ENCODE data around the gene FBXO47.
"Not testable (repeated sequence)": the region's sequence is repeated elsewhere in the genome, so short reads cannot be mapped to it uniquely, and the experiment has no call there.

FBXO47 gene

DNA sequence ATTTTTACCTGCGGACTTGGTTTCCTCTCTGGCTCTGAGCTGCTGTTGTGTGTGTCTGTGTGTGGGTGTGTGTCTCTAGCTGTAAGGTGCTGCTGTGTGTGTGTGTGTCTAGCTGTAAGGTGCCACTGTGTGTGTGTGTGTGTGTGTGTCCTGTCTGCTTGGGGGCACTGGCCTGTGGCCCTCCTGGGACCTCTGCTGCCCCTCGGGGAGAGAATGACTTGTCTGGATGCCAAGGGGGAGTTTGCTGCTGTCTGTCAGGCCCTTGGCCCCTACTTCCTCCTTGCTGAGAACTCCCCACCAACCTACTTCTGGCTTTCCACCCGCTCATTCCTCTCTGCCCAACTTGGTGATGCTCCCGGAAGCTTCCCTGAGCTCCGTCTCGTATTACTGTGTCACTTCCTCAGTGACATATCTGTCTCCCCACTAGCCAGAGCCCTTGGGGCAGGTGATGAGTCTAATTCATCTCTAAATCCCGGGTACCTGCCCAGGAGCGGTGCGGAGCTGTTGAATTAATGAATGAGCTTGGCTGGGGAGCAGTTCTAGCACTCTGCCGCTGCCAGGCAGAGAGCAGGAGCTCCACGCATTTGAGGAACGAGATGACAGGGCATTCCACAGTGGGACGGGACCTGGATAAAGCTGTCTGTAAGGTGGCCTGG, 45.3 kb downstream of the FBXO47 start:
- DNase-seq: no peak

DNA sequence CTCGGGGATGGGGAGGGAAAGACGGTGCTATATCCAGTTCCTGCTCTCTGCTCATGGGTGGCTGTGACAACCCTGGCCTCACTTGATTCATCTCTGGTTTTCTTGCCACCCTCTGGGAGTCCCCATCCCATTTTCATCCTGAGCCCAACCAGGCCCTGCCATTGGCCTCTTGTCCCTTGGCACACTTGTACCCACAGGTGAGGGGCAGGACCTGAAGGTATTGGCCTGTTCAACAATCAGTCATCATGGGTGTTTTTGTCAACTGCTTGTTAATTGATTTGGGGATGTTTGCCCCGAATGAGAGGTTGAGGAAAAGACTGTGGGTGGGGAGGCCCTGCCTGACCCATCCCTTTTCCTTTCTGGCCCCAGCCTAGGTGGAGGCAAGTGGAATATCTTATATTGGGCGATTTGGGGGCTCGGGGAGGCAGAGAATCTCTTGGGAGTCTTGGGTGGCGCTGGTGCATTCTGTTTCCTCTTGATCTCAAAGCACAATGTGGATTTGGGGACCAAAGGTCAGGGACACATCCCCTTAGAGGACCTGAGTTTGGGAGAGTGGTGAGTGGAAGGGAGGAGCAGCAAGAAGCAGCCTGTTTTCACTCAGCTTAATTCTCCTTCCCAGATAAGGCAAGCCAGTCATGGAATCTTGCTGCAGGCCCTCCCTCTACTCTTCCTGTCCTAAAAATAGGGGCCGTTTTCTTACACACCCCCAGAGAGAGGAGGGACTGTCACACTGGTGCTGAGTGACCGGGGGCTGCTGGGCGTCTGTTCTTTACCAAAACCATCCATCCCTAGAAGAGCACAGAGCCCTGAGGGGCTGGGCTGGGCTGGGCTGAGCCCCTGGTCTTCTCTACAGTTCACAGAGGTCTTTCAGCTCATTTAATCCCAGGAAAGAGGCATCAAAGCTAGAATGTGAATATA, 46.6 kb downstream of the FBXO47 start:
- no peak for DNase-seq

DNA sequence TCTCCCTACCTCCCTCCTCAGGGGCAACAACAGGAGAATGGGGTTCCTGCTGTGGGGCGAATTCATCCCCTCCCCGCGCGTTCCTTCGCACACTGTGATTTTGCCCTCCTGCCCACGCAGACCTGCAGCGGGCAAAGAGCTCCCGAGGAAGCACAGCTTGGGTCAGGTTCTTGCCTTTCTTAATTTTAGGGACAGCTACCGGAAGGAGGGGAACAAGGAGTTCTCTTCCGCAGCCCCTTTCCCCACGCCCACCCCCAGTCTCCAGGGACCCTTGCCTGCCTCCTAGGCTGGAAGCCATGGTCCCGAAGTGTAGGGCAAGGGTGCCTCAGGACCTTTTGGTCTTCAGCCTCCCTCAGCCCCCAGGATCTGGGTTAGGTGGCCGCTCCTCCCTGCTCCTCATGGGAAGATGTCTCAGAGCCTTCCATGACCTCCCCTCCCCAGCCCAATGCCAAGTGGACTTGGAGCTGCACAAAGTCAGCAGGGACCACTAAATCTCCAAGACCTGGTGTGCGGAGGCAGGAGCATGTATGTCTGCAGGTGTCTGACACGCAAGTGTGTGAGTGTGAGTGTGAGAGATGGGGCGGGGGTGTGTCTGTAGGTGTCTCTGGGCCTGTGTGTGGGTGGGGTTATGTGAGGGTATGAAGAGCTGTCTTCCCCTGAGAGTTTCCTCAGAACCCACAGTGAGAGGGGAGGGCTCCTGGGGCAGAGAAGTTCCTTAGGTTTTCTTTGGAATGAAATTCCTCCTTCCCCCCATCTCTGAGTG, 47.7 kb downstream of the FBXO47 start:
- DNase-seq: no peak

DNA sequence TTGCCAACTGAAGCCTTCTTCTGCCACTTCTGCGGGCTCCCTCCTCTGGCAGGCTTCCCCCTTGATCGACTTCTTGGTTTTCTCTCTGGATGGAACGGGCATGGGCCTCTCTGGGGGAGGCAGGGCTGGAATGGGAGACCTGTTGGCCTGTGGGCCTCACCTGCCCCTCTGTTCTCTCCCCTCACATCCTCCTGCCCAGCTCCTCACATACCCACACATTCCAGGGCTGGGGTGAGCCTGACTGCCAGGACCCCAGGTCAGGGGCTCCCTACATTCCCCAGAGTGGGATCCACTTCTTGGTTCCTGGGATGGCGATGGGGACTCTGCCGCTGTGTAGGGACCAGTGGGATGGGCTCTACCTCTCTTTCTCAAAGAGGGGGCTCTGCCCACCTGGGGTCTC, 48.3 kb downstream of the FBXO47 start:
- no peak for DNase-seq

DNA sequence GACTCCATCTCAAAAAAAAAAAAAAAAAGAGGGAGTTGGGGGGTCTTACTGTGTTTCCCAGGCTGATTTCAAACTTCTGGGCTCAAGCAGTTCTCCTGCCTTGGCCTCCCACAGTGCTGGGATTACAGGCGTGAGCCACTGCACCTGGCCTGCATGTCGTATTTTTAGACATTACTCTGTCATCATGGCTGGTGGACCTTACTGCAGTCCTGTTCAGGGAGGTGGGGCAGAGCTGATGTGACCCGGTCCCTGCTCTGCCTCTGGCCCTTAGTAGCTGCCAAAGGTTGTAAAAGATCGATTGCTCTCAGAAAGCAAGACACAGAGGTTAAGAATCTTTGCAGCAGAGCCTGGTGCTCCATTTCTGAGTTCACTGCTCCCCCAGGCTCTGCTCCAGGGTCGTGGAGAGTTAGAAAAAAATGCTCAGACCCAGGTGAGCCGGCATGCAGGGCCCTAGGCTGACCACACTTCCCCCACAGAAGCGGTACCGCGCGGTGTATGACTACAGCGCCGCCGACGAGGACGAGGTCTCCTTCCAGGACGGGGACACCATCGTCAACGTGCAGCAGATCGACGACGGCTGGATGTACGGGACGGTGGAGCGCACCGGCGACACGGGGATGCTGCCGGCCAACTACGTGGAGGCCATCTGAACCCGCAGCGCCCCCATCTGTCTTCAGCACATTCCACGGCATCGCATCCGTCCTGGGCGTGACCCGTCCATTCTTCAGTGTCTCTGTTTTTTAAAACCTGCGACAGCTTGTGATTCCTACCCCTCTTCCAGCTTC, 48.9 kb downstream of the FBXO47 start:
- no peak for DNase-seq

DNA sequence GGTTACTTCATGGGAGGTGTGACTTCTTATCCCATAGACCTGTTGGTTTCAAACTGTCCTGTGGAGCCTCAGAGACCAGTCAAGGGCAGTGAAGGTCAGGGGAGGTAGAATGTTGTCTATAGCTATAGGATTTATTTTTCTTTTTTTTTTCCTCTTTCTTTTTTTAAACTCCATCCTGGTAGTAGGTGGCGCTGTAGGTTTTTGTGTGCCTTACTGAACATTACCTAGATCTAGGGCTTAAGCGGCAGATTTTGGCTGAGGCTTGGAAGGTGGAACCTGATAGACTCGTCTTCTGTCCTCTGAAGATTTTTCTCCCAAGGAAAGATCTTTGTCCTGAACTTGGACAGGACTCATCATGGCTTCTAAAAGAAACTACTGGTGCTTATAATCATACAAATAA, 49.9 kb downstream of the FBXO47 start:
- DNase-seq: no peak

DNA sequence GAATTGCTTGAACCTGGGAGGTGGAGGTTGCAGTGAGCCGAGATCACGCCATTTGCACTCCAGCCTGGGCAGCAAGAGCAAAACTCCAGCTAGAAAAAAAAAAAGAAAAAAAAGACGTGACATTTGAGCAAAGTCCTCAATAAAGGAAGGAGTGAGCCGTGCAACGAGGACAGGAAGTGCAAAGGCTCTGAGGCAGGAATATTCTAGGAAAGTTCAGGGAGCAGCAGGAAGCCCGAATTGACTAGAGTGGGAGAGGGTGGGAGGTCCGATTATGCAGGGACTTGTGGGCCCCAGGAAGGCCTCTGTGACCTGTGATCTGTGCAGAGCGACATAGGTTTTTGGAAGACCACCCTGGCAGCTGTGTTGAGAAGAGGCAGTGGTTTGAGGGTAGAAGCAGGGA, 50.4 kb downstream of the FBXO47 start:
- no peak for DNase-seq

DNA sequence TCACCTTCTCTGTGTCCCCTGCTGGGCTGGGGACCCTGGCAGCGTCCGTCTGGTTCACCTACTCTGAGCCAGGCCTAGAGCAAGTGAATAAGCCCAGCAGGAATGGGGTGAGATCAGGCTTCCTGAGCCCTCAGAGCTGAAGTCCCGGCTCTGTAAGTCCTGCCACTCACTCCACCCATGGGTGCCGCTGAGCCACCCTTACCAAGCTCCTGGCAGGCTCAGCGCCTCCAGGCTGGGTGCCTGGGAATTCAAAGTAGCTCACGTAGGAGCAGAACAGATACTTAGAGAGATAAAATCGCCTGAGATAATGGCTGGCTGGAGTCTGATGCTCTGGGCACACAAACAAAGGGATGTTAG, 51.6 kb downstream of the FBXO47 start:
- no peak for DNase-seq

DNA sequence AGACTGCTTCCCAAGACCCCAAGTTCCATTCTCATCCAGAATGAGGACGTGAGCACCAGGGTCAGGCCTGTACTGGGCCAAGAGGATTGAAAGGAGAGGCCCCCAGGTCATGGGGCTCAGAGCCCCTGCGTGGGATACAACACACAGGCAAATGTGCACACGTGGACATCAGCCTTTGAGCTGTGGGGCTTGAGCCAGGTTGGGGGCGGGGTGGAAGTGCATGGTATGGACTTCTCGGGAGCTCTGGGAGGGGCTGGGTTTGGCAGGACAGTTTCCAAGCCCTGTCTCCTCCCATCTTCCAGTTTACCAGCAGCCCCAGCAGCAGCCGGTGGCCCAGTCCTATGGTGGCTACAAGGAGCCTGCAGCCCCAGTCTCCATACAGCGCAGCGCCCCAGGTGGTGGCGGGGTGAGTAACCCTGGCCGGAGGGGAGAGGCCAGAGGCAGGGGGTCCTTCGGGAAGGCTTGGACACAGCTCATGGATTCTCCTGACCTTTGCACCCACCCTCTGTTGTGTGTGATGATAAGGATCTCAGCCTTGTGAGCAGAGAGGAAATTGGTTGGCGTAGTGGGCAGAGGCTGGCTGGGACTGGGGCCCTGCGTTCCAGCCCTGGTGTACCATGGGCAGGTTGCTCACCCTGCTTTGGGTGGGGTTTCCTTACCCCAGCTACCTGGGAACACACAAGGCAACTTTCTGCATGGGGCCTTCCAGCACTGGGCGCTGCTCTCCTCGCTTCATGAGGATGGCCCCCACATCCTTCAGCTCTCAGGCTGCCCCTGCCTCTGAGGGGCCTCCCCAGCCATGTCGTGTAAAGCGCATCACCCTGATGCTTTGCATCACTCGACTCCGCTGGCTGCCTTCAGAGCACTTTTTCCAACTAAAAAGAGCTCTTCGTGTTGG, 52.2 kb downstream of the FBXO47 start:
- no peak for DNase-seq

DNA sequence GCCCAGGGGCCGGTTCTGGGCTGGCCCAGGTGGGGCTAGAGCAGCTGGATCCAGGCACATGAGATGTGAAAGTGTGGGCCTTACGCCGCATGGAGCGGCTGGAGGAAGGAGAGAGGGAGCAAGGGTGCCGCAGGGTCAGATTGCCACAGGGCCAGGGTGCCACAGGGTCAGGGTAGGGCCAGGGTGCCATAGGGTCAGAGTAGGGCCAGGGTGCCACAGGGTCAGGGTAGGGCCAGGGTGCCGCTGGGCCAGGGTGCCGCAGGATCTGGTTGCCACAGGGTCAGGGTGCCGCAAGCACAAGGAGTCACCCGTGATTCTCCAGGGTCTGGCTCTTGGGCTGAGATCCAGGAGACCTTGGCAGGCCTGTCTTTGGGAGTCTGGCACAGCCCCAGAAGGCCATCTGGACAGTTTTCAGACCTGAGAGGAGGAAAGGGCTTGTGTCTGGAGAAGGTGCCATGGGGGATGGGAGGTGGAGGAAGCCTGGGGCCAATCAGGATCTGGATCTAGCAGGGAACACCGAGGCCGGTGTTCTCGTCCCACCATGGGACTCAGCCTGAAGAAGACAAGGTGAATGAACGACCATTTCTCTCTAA, 54.9 kb downstream of the FBXO47 start:
- DNase-seq: no peak

DNA sequence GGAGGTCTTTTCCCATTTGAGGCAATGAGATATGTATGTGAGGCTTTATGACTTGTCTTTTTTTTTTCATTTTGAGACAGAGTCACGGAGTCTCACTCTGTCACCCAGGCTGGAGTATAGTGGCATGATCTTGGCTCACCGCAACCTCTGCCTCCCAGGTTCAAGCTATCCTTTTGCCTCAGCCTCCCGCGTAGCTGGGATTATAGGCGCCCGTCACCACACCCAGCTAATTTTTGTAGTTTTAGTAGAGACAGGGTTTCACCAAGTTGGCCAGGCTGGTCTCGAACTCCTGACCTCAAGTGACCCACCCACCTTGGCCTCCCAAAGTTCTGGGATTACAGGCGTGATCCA, 55.5 kb downstream of the FBXO47 start:
- not testable (repeated sequence) for DNase-seq

DNA sequence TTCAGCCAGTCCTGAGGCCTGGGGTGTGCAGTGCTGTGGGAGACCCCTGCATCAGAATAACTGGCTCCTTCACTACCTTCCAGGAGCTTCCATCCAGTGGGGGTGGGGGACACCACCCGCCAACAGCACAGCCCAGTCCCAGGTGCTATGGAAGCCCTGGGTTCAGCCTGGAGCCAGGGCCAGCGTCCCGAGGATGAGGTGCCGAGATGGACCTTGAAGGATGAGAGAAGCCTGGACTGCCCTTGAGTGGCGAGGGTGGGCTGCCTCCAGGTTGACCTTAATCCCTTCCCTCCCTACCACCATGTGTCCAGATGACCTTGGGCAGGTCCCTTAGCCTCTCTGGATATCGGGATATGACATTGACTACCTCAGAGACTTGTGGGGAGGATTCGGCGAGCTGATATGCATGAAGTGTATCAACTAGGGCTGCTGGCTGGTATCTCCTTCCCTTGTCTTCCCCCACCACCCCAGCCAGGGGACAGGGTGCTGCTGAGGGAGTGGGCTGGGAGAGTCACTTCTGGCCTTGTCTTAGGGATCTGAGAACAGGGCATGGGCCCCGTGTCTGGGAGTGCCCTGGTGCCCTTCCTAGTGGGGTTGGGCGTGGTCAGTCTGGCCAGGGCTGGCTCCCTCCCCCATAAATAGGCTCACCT, 56.0 kb downstream of the FBXO47 start:
- DNase-seq: no peak

DNA sequence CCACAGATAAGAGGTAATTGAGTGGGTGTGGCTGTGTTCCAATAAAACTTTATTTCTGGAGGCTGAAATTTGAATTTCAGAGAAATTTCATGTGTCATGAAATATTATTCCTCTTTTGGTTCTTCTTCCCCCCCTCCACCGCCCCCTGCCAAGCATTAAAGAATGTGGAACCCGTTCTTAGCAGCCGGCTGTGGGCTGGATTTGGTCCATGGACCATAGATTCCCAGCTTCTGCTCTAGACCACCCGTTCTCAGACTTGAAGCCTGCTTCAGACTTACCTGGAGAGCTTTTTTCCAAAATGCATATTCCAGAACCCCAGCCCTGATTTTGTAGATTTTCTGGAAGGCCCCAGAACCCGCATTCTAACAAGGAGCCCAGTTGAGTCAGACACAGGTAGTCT, 56.9 kb downstream of the FBXO47 start:
- no peak for DNase-seq

DNA sequence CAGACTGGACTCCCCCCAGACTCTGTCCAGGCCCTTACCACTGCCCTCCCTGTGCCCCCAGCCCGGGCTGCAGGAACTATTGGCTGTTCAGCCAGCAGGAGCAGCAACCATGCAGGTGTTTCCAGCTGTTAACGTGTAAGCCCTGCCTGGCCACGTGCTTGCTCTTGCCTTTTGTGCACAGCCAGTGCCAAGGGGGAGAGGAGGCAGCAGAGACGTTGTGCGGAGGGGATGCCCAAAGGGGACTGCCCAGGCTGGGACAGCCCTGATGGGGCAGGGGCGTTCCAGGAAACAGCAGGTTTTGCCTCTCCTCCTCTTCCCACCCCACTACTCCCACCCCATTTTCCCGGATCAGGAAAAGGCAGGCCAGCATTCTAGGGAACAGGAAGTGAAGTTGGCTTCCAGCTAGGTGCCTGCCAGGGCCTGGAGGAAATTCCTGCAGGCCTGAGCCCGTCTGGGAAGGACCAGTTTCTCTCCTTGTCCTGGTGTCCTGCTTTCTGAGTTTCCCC, 58.5 kb downstream of the FBXO47 start:
- DNase-seq: no peak

DNA sequence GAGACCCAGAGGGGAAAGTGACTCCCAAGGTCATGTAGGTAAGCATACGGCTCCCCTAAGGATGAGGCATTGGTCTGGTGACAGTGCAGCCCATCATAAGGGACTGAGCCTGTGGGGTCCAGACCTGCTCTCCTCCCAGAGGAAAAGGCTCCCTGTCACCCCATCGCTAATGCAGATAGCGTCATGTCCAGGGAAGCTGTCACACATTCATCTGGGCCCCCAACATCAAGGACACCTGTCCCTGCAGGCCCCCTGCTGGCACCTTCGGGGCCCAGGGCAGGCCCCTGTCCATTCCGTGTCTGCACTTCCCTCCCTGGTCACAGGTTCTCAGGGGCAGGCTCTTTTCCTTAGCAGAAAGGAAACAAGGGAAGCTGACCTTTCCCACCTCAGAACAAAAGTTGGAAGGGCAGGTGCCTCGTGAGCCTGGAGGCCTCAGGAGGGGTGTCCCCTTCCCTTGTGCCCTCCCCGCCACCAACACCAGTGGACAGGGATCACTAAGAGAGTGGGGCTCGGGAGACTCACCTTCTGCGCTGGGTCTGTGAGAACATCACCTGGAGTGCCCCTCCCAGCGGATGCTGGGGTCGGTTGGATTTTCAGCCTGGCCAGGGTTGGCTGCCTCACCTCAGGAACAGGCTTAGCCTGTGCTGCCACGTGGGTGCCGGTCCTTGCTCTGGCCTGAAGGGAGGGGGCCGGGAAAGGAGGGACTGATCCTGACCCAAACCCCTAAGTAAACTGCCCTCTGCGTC, 59.1 kb downstream of the FBXO47 start:
- DNase-seq: no peak

DNA sequence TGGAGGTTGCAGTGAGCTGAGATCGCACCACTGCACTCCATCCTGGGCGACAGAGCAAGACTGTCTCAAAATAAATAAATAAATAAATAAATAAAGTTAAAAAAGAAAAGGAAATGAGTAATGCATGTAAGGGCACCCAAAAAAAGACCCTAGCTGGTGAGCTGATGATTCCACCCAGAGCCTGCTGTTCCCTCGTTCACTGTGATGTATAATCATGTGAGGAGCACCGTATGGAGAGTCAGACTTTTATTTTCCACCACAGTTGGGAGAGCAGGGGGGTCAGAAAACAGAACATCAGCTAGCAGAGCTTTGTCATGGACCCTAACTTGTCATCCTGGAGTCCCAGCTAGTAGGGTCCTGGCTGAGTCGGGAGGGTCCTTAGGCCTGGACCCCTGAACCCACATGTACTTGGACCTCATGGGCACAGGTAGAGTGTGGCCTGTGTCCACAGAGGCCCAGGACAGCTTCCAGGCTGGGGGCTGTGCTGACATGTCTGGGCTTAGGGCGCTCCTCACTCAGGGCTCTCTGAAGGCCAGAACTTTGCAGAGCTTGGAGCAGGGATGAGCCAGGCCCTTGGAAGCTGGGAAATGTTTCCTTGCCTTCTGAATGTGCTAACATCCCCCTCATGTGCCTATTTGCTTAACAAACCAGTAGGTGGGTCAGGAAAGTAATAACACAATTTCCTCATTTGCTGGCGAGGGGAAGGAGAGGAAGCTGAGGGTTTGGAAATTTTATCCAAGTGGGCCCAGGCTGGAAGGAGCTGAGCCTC, 60.6 kb downstream of the FBXO47 start:
- DNase-seq: no peak

DNA sequence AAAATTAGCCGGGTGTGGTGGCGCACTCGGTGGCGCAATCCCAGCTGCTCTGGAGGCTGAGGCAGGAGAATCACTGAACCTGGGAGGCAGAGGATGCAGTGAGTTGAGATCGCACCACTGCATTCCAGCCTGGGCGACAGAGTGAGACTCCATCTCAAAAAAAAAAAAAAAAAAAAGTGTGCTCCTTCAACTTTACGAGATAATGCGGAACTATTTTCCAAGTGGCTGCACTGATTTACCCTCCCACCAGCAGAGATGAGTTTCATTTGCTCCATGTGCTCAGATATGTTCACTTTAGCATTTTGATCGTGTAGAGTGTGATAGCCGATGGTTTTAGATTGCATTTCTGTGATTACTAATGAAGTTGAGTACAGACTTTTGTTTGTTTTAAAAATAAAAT, 61.8 kb downstream of the FBXO47 start:
- no peak for DNase-seq

DNA sequence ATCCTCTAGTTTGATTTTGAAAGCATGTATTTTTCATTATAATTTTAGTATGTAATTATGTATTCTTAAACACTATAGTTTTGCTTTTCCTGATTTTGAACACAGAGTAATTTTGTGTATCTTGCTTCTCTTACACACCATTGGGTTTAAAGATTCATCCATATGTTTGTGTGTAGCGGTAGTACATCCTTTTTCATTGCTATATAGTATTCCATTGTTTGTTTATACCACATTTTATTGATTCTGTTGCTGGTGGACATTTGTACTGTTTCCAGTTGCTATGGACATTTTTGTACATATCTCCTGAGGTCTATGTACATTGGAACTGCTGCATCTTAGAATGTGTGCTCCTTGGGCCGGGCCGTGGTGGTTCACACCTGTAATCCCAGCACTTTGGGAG, 62.3 kb downstream of the FBXO47 start:
- no peak for DNase-seq

DNA sequence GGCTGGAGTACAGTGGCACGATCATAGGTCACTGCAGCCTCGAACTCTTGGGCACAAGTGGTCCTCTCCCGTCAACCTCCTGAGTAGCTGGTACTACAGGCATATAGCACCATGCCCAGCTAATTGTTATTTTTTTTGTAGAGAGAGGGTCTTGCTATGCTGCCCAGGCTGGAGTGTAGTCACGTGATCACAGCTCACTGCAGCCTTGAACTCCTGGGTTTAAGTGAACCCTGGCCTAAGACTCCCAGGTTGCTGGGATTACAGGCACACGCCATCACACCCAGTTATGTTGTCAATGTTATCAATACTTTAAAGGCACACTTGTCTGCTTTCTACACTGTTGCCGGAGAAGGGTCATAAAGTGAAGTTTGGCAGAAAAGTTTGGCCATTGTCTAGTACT, 63.8 kb downstream of the FBXO47 start:
- no peak for DNase-seq

All from stimulated activated CD4-positive, alpha-beta T cell treated with anti-CD3 and anti-CD28 coated beads, Interleukin-12 subunit alpha, Interleukin-12 subunit beta, amount 100 ng/mL, for 4 hours (primary cell).